A549 (cell line): Measurements from ENCODE around the gene COPS7A. TPM values are rescaled to one million over a fixed set of nuclear protein-coding genes. Genes with fewer than 3 reads are reported as not detected.

ENCODE experiments used
- ATAC-seq, 2 experiments: fragments of 200-7000 bp in 1 of 2; fragments of >200 bp in 1 of 2; cut with Nextera tagmentation in 1 of 2; cut with Tn5 transposase in 1 of 2; 3 replicates each; pipeline versions ENCODE4 v1.8.0 to v1.9.1; 2018 to 2020; ENCODE audit warnings: mild to moderate bottlenecking in 1 of 2, moderate library complexity in 1 of 2
- CTCF ChIA-PET: fragments of 300-600 bp; sonication (Branson Sonifier 250); formaldehyde crosslinking; extraction: SDS; loops from one replicate; lab custom pipeline; 2021; ENCODE audit warnings: antibody characterized with exemption, inconsistent platforms; lab: Yijun Ruan, JAX
- POLR2A ChIA-PET: fragments of 350-600 bp; formaldehyde crosslinking; extraction: SDS; loops from one replicate; lab custom pipeline; 2021; ENCODE audit warnings: antibody characterized with exemption, inconsistent platforms; lab: Yijun Ruan, JAX
- DNase-seq, 2 experiments: peaks; one replicate each; pipeline versions ENCODE4 v3.0.0 to v3.0.0-alpha.2; 2011 to 2016; ENCODE audit warnings: low read depth in 1 of 2, low spot score in 1 of 2
- FAIRE-seq: peaks from 2 replicates; lab custom pipeline; 2011; peaks lifted over from hg19 to GRCh38; lab: Jason Lieb, UNC
- H3K27ac ChIP-seq, 2 experiments: fragments of >200 bp; sonication (Bioruptor Twin); formaldehyde crosslinking; 3 replicates each; pipeline ENCODE4 v1.5.1; 2016 to 2017
- H3K4me1 ChIP-seq: fragments of >200 bp; sonication (Bioruptor Twin); formaldehyde crosslinking; 3 replicates; pipeline ENCODE4 v1.6.1; 2016
- H3K4me2 ChIP-seq: fragments of >200 bp; sonication (Bioruptor Twin); formaldehyde crosslinking; 3 replicates; pipeline ENCODE4 v1.6.1; 2016
- H3K4me3 ChIP-seq: fragments of >200 bp; sonication (Bioruptor Twin); formaldehyde crosslinking; 3 replicates; pipeline ENCODE4 v1.5.1; 2016
- H3K9me3 ChIP-seq: fragments of >200 bp; sonication (Bioruptor Twin); formaldehyde crosslinking; 3 replicates; pipeline ENCODE4 v1.6.1; 2016
- BHLHE40 ChIP-seq: IDR thresholded peaks from 2 replicates; pipeline ENCODE4 v1.6.1; 2012; ENCODE audit warnings: low read depth, low read length, inconsistent platforms
- CBX2 ChIP-seq: fragments of 200-600 bp; sonication (generic); IDR thresholded peaks from 2 replicates; pipeline ENCODE4 v1.6.1; 2016; ENCODE audit warnings: low read depth, mild to moderate bottlenecking, borderline replicate concordance
- CEBPB ChIP-seq, 2 experiments: fragments of >200 bp in 1 of 2; sonication (Bioruptor Twin) in 1 of 2; formaldehyde crosslinking in 1 of 2; IDR thresholded peaks; 2 replicates each; pipeline ENCODE4 v1.6.1; 2012 to 2016
- EHMT2 ChIP-seq: fragments of 200-600 bp; sonication (generic); IDR thresholded peaks from 2 replicates; pipeline ENCODE4 v1.6.1; 2016; ENCODE audit warnings: antibody characterized with exemption, low read depth, mild to moderate bottlenecking, moderate library complexity
- EP300 ChIP-seq, 2 experiments: fragments of >200 bp; sonication (Bioruptor Twin); formaldehyde crosslinking; IDR thresholded peaks; 2 replicates in 1 of 2; 3 replicates in 1 of 2; pipeline ENCODE4 v1.6.1; 2016 to 2017
- ESRRA ChIP-seq: fragments of 150-350 bp; IDR thresholded peaks from 2 replicates; pipeline ENCODE4 v1.6.1; 2014; ENCODE audit warnings: mild to moderate bottlenecking, low read length, borderline replicate concordance
- FOXS1 ChIP-seq: fragments of 250-450 bp; sonication (Bioruptor Pico); IDR thresholded peaks from 2 replicates; pipeline ENCODE4 v1.5.0; 2020; ENCODE audit warnings: mild to moderate bottlenecking, moderate library complexity
- GATA3 ChIP-seq: IDR thresholded peaks from 2 replicates; pipeline ENCODE4 v1.6.1; 2012; ENCODE audit warnings: borderline replicate concordance
- HOXB13 ChIP-seq: fragments of 250-450 bp; sonication (Bioruptor Pico); IDR thresholded peaks from 2 replicates; pipeline ENCODE4 v1.5.0; 2020; ENCODE audit warnings: low read depth, mild to moderate bottlenecking, moderate library complexity
- HOXB5 ChIP-seq: fragments of 250-450 bp; sonication (Bioruptor Pico); IDR thresholded peaks from 2 replicates; pipeline ENCODE4 v1.5.0; 2020; ENCODE audit warnings: mild to moderate bottlenecking, moderate library complexity
- KDM1A ChIP-seq: fragments of 200-600 bp; sonication (generic); IDR thresholded peaks from 2 replicates; pipeline ENCODE4 v1.6.1; 2016; ENCODE audit warnings: low read depth, mild to moderate bottlenecking
- MAFK ChIP-seq: fragments of 450-650 bp; IDR thresholded peaks from 2 replicates; pipeline ENCODE4 v1.6.1; 2014; ENCODE audit not compliant: partially characterized antibody
- MAZ ChIP-seq: fragments of 150-350 bp; IDR thresholded peaks from 2 replicates; pipeline ENCODE4 v1.6.1; 2014; ENCODE audit warnings: antibody characterized with exemption, low read depth, low read length, borderline replicate concordance
- NR3C1 ChIP-seq: fragments of >200 bp; sonication (Bioruptor Twin); formaldehyde crosslinking; IDR thresholded peaks from 3 replicates; pipeline ENCODE4 v1.6.1; 2017
- RAD21 ChIP-seq, 2 experiments: fragments of >200 bp in 1 of 2; sonication (Bioruptor Twin) in 1 of 2; formaldehyde crosslinking in 1 of 2; IDR thresholded peaks in 1 of 2; conservative IDR thresholded peaks in 1 of 2; 2 replicates in 1 of 2; 3 replicates in 1 of 2; pipeline ENCODE4 v1.6.1; 2012 to 2018; ENCODE audit warnings: inconsistent platforms in 1 of 2
- RARB ChIP-seq: fragments of 250-450 bp; sonication (Bioruptor Pico); IDR thresholded peaks from 2 replicates; pipeline ENCODE4 v1.8.0; 2021; ENCODE audit warnings: mild to moderate bottlenecking, moderate library complexity
- RCOR1 ChIP-seq: fragments of 150-350 bp; IDR thresholded peaks from 2 replicates; pipeline ENCODE4 v1.6.1; 2014; ENCODE audit warnings: antibody characterized with exemption, low read length, low read depth
- SREBF2 ChIP-seq: fragments of 450-650 bp; IDR thresholded peaks from 2 replicates; pipeline ENCODE4 v1.6.1; 2014; ENCODE audit warnings: mild to moderate bottlenecking, moderate library complexity
- TFCP2L1 ChIP-seq: fragments of 250-450 bp; sonication (Bioruptor Pico); IDR thresholded peaks from 2 replicates; pipeline ENCODE4 v1.5.0; 2021; ENCODE audit warnings: mild to moderate bottlenecking
- ZNF302 ChIP-seq: fragments of 250-450 bp; sonication (Bioruptor Pico); IDR thresholded peaks from 2 replicates; pipeline ENCODE4 v1.9.0; 2021; ENCODE audit warnings: inconsistent platforms, mild to moderate bottlenecking, moderate library complexity
- WGBS: methylation state at CpG from one replicate; pipeline ENCODE4 v1.1.6; 2017; ENCODE audit errors: missing lambda C conversion rate; 5-methylcytosine and 5-hydroxymethylcytosine counted together
- polyA plus RNA-seq, 4 experiments: library from polyadenylated mRNA; depleted of rRNA in 3 of 4; stranded (reverse); fragments of >200 nt; fragmentation: RNase III in 1 of 4; extraction: RNeasy Plus Mini Kit Qiagen cat#74134 plus additional on column Dnase treatment in 1 of 4; gene quantifications; 2 replicates in 3 of 4; 3 replicates in 1 of 4; pipeline ENCODE4 v1.2.3, GENCODE V29; 2011 to 2017
- TF ChIP-seq, protein P1 (sequence below): IDR thresholded peaks from 2 replicates; pipeline ENCODE4 v1.6.1; 2012; ENCODE audit warnings: low read depth, borderline replicate concordance
- TF ChIP-seq, protein P2 (sequence below): fragments of >200 bp; sonication (Bioruptor Twin); formaldehyde crosslinking; IDR thresholded peaks from 3 replicates; pipeline ENCODE4 v1.5.1; 2016
- TF ChIP-seq, protein P3 (sequence below): fragments of 200-600 bp; sonication (generic); IDR thresholded peaks from 2 replicates; pipeline ENCODE4 v1.6.1; 2016; ENCODE audit warnings: antibody characterized with exemption, mild to moderate bottlenecking, moderate library complexity

Gene COPS7A
- polyA plus RNA-seq, 2 of the 4 experiments (the other 2 are of a cell fraction), result 46.9 to 78.8 TPM

DNA sequence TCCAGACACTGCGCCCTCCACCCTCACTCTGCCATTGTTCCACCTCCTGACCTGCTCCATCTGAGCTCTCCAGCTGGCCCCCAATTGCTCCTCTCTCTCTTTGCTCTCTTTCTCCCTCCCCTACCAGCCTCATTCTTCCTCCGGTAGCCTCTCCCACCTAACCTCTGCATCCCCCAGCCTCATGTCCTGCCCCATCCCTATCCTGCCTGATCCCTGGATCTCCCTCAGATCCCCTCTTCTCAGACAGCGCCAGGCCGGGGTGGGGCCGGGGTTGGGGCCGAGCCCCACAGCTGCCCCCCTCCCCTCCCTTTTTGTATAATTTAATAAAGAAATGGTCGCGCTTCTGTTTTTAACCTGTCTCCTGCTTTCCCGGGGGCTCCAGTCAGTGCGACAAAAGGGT is 46.8 kb downstream of the COPS7A start:
- Histone ChIP-seq H3K27ac (peak overlapping the region in 1 of 2 experiments; percentile 22; a peak in 1 of 6 replicates), H3K4me3 (no peak overlapping the region), H3K9me3 (no peaks in the 10 kb centered on the region), H3K4me1 (peaks cover 48% of the 10 kb centered on the region), H3K4me2 (no peak overlapping the region; the same call in 2 of the 3 replicates)
- no peak for DNase-seq
- 93% methylated on average over 10 of the region's 10 CpGs for WGBS
- ATAC-seq, result no peak
- ChIA-PET POLR2A (interaction anchor here (1.4 to 2.0 kb wide), 2 partner anchors 18 to 300 kb away, joined by 3 to 11 read pairs; partner anchors contain the start of genes MLF2 and VAMP1), CTCF (interaction anchor here (0.6 to 26.0 kb wide), 8 partner anchors 12 to 305 kb away, joined by 3 to 670 read pairs (median 3); partner anchors contain the start of genes CD4, GPR162, MLF2 and P3H3)
- TF ChIP-seq CEBPB (IDR thresholded peaks at IDR 0.05) (no peak), MAFK (no peak), KDM1A (no peak), GATA3 (no peak), MAZ (no peak), ESRRA (no peak), CBX2 (no peak), FOXS1 (CRISPR knock-in tag) (no peak), ZNF302 (CRISPR knock-in tag) (no peak), RAD21 (conservative IDR thresholded peaks at IDR 0.05 in 1 of 2, IDR thresholded peaks at IDR 0.05 in 1 of 2) (no peak), NR3C1 (no peak), HOXB5 (CRISPR knock-in tag) (no peak), SREBF2 (no peak), TFCP2L1 (no peak), EHMT2 (no peak), HOXB13 (no peak), BHLHE40 (no peak)
- TF ChIP-seq, protein P1, sequence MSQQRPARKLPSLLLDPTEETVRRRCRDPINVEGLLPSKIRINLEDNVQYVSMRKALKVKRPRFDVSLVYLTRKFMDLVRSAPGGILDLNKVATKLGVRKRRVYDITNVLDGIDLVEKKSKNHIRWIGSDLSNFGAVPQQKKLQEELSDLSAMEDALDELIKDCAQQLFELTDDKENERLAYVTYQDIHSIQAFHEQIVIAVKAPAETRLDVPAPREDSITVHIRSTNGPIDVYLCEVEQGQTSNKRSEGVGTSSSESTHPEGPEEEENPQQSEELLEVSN, result no peak
- TF ChIP-seq, protein P2, sequence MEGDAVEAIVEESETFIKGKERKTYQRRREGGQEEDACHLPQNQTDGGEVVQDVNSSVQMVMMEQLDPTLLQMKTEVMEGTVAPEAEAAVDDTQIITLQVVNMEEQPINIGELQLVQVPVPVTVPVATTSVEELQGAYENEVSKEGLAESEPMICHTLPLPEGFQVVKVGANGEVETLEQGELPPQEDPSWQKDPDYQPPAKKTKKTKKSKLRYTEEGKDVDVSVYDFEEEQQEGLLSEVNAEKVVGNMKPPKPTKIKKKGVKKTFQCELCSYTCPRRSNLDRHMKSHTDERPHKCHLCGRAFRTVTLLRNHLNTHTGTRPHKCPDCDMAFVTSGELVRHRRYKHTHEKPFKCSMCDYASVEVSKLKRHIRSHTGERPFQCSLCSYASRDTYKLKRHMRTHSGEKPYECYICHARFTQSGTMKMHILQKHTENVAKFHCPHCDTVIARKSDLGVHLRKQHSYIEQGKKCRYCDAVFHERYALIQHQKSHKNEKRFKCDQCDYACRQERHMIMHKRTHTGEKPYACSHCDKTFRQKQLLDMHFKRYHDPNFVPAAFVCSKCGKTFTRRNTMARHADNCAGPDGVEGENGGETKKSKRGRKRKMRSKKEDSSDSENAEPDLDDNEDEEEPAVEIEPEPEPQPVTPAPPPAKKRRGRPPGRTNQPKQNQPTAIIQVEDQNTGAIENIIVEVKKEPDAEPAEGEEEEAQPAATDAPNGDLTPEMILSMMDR, result no peak
- no peak for FAIRE-seq

DNA sequence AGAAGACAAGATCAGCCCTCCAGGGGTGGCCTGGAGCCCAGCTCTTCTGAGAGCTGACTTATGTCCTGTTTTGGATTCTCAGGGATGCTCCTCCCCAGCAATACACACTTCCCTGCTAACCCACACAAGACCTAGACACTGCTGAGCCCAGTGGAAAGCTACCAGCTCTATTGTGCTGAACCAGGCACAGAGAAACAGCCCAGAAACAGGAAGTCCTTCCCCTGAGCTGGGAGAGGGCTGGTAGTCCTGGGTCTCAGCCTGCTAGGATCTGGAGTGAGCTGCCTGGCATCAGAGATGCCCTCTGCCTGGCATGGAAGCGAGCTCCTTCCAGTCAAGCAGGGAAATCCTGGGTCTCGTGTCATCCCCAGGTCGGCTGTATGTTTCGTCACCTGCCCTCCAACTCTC is 47.2 kb downstream of the COPS7A start:
- H3K4me2 ChIP-seq, result peak overlapping the region; percentile 26; the same call in 1 of the 3 replicates
- ChIA-PET CTCF (interaction anchor here (0.6 to 26.0 kb wide), 10 partner anchors 12 to 306 kb away, joined by 3 to 670 read pairs (median 4); partner anchors contain the start of genes CD4, GPR162, MLF2 and P3H3), POLR2A (interaction anchor here (1.0 to 2.0 kb wide), 3 partner anchors 18 to 301 kb away, joined by 3 to 11 read pairs (median 3); partner anchors contain the start of genes COPS7A, MLF2 and VAMP1)
- no peak for TF ChIP-seq RCOR1
- no peak for TF ChIP-seq SREBF2
- TF ChIP-seq TFCP2L1, result no peak
- no peak for TF ChIP-seq RARB (CRISPR knock-in tag)
- TF ChIP-seq, protein P3, sequence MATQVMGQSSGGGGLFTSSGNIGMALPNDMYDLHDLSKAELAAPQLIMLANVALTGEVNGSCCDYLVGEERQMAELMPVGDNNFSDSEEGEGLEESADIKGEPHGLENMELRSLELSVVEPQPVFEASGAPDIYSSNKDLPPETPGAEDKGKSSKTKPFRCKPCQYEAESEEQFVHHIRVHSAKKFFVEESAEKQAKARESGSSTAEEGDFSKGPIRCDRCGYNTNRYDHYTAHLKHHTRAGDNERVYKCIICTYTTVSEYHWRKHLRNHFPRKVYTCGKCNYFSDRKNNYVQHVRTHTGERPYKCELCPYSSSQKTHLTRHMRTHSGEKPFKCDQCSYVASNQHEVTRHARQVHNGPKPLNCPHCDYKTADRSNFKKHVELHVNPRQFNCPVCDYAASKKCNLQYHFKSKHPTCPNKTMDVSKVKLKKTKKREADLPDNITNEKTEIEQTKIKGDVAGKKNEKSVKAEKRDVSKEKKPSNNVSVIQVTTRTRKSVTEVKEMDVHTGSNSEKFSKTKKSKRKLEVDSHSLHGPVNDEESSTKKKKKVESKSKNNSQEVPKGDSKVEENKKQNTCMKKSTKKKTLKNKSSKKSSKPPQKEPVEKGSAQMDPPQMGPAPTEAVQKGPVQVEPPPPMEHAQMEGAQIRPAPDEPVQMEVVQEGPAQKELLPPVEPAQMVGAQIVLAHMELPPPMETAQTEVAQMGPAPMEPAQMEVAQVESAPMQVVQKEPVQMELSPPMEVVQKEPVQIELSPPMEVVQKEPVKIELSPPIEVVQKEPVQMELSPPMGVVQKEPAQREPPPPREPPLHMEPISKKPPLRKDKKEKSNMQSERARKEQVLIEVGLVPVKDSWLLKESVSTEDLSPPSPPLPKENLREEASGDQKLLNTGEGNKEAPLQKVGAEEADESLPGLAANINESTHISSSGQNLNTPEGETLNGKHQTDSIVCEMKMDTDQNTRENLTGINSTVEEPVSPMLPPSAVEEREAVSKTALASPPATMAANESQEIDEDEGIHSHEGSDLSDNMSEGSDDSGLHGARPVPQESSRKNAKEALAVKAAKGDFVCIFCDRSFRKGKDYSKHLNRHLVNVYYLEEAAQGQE, result no peak
- TF ChIP-seq EP300 (IDR thresholded peaks at IDR 0.05), result no peak
- peak overlapping the region in 1 of 2 experiments; percentile 6; a peak in 1 of 6 replicates for H3K27ac ChIP-seq
- no peak overlapping the region for H3K4me3 ChIP-seq
- H3K4me1 ChIP-seq, result peaks cover 49% of the 10 kb centered on the region
- 79% methylated on average over 4 of the region's 4 CpGs for WGBS
- FAIRE-seq (no peak), ATAC-seq (no peak), DNase-seq (no peak)
- H3K9me3 ChIP-seq, result no peaks in the 10 kb centered on the region
